Measurements from ENCODE around the gene ZMYM5.
"Not testable (repeated sequence)": the region's sequence is repeated elsewhere in the genome, so short reads cannot be mapped to it uniquely, and the experiment has no call there.

ZMYM5 gene

DNA sequence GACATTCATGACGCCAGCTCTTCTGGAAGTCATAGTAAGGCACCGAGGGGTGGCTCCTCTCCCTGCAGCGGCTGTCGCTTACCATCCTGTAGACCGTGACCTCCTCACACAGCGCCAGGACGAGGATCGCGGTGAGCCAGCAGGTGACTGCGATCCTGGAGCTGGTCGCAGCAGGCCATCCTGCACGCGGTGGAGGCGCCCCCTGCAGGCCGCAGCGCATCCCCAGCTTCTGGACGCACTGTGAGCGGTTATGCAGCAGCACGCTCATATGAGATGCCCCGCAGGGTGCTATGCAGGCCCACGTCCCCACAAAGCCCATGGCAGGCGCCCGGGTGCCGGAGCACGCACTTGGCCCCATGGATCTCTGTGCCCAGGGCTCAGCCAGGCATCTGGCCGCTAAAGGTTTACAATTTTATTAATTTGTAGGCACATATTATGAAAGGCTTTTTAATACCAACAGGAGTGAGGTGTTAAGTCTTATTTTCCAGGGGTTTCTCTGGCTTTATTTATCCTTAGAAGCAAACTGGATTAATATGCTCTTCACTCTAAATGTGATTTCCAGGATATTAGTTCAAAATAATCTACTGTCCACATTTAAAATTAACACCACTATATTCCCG lies 45.1 kb downstream of the ZMYM5 start:
- DNase-seq: no peak

DNA sequence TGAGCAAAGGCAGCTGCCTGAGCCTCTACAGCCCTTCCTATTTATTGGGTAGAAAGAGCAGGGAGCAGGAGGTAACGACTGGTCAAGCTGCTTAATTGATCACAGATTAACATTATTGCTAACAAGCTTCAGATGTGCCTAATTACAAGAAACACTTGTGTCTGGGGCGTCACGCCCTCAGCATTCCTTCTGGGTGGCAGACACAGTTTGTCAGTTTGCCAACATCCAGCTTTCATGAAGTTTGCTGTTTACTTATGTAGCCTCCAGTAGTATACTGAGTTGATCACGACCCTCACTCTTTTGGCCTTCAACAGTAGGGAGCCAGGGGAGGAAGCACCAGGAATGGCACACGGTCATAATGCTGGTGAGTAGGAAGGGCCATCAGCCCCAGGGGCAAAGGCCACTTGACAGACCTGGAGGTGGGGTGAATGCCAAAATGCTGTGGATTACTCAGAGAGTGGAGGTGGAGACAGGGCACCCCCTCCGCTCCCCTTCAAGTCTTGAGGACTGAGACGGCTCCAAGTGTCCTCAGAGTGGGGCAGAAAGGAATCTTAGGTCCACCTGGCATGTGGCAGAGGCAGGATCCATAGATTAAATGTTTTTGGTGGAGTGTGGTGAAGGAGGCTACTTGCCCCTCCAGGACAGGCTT lies 45.8 kb downstream of the ZMYM5 start:
- no peak for DNase-seq

GRCh38 chr13:19817106-19817505 lies 46.3 kb downstream of the ZMYM5 start:
- DNase-seq: no peak

DNA sequence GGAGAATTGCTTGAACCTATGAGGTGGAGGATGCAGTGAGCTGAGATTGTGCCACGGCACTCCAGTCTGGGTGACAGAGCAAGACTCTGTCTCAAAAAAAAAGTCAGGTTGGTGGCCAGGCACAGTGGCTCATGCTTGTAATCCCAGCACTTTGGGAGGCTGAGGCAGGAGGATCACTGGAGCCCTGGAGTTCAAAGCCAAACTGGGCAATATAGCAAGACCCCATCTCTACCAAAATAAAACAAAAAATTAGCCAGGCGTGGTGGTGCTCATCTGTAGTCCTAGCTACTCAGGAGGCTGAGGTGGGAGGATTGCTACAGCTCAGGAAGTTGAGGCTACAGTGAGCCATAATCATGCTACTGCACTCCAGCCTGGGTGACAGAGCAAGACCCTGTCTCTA lies 47.6 kb downstream of the ZMYM5 start:
- not testable (repeated sequence) for DNase-seq

GRCh38 chr13:19810996-19811881 lies 52.2 kb downstream of the ZMYM5 start:
- DNase-seq: no peak

- no peak for DNase-seq
Measured at GRCh38 chr13:19810151-19810550, 53.3 kb downstream of the ZMYM5 start.

GRCh38 chr13:19805765-19806164 lies 57.7 kb downstream of the ZMYM5 start:
- DNase-seq: no peak

DNA sequence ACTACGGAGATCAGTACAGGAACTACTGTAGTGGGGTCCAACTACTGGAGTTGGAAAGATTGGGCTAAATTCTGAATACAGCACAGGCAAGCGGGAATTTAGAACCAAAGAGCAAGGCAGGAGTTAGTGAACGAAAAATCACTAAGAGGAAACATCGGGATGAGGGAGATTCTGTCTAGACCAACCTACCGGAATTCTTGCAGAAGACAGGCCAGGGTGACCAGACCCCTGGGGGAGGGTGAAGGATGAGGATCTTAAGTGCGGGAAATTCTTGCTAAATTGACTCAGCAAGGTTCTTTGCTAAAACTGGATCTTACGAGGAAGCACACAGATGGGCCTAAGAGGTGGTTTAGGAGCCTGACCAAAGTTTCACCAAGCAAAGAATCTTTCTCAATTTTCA lies 67.5 kb downstream of the ZMYM5 start:
- no peak for DNase-seq

DNA sequence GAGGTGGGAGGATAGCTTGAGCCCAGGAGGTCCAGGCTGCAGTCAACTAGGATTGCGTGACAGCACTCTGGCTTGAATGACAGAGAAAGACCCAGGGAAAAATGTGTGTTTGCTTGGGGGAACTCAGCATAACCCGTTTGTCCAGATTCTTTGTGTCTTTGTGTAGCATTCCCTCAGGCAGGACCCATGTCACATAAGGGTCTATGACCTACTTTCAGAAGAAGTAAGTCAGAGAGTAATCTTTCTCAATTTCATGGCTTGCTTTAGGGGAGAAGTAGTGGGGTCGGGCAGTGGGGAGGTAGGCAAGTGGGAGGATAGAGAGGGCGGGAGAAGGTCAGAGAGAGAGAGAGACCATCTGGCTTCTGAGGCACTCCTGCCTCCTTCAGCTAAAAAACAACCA lies 68.8 kb downstream of the ZMYM5 start:
- no peak for DNase-seq

- DNase-seq: no peak
Measured at GRCh38 chr13:19791953-19792537, 71.4 kb downstream of the ZMYM5 start.

- DNase-seq: peak; percentile 89 to 97
Measured at GRCh38 chr13:19782727-19783682, 80.4 kb downstream of the ZMYM5 start, which contains the start of gene PSPC1. PSPC1 (minus strand) TSS chr13:19782945; CDS start chr13:19782757, 188 bp downstream.

DNA sequence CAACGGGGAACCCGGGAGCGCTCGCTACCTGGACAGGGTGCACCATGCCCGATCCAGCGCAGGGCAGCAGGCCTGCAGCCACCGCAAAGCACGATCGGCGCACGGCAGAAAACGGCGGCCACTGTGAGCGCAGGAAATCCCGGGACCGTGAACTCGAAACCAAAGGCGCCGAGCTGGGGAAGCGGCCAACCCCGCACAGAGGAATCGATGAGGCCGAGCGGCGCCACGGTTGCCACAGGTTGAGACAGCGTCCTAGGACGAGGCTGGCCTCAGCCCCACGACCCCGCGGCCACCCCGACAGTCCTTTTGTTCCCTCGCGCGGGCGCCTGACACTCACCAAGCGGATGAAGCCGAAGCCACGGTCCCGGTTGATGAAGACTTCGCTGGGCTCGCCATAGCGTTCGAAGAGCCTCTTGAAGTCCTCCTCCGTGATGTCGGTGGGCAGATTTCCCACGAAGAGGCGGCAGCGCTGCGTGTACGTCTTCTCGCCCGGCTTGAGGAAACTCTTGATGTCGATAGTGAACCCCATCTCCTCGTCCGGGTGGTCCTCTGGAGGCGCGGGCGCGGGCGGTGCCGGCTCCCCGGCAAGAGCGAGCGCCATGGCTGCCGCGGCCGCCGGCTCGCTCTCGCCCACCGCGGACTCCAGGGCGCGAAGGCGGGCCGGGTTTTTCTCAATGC lies 81.3 kb downstream of the ZMYM5 start:
- no peak for DNase-seq

DNA sequence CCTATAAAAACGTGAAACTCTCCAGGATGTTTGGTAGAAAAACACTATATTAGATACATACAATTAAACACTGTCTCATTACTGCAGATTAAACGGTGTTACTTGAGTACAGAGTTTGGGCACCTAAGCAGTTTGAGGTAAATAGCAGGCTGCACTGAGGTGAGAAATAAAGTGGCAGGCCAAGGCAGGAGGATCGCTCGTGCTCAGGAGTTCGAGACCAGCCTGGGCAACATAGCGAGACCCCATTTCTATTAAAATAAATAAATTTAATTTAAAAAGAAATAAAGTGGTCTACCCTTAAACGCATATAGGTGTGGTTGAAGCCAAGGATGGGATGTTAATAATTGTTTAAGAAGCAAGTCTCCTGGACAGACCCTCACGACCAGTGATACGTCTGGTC lies 81.9 kb downstream of the ZMYM5 start:
- no peak for DNase-seq

GRCh38 chr13:19780753-19781418 lies 82.6 kb downstream of the ZMYM5 start:
- DNase-seq: peak in 1 of 2 experiments; percentile 6
